GM23338 (cell line): Measurements from ENCODE around the gene EEA1. TPM values are rescaled to one million over a fixed set of nuclear protein-coding genes. Genes with fewer than 3 reads are reported as not detected.

Source experiments
- ATAC-seq: fragments of 200-7000 bp; cut with Tn5 transposase; 3 replicates; pipeline ENCODE4 v1.9.1; 2020
- DNase-seq: peaks from one replicate; pipeline ENCODE4 v3.0.0-alpha.2; 2015; ENCODE audit warnings: low spot score
- H2AFZ ChIP-seq: fragments of 200-600 bp; sonication (generic); 2 replicates; pipeline ENCODE4 v1.8.0; 2016; ENCODE audit warnings: antibody characterized with exemption, mild to moderate bottlenecking, moderate library complexity
- H3F3A ChIP-seq: fragments of 200-600 bp; sonication (generic); replicated peaks from 2 replicates; pipeline ENCODE4 v1.8.0; 2017; ENCODE audit warnings: antibody characterized with exemption, mixed run types, low read depth
- H3K27ac ChIP-seq: fragments of 200-600 bp; sonication (generic); 2 replicates; pipeline ENCODE4 v1.6.1; 2016; ENCODE audit warnings: low read depth
- H3K27me3 ChIP-seq: fragments of 200-600 bp; sonication (generic); 2 replicates; pipeline ENCODE4 v1.8.0; 2016; ENCODE audit warnings: mild to moderate bottlenecking, mixed run types, moderate library complexity; ENCODE audit not compliant: insufficient read depth
- H3K36me3 ChIP-seq: fragments of 200-600 bp; sonication (generic); 2 replicates; pipeline ENCODE4 v1.8.0; 2016; ENCODE audit warnings: mild to moderate bottlenecking; ENCODE audit not compliant: insufficient read depth
- H3K4me1 ChIP-seq: fragments of 200-600 bp; sonication (generic); 2 replicates; pipeline ENCODE4 v1.8.0; 2016; ENCODE audit warnings: mild to moderate bottlenecking, moderate library complexity; ENCODE audit not compliant: insufficient read depth
- H3K4me2 ChIP-seq: fragments of 200-600 bp; sonication (generic); 2 replicates; pipeline ENCODE4 v1.7.1; 2017; ENCODE audit warnings: mixed run types
- H3K4me3 ChIP-seq: fragments of 200-600 bp; sonication (generic); 2 replicates; pipeline ENCODE4 v1.6.1; 2016; ENCODE audit warnings: mixed run types
- H3K79me2 ChIP-seq: fragments of 200-600 bp; sonication (generic); replicated peaks from 2 replicates; pipeline ENCODE4 v1.8.0; 2017; ENCODE audit warnings: mild to moderate bottlenecking; ENCODE audit not compliant: insufficient read depth
- H3K9me2 ChIP-seq: fragments of 200-600 bp; sonication (generic); 2 replicates; pipeline ENCODE4 v1.8.0; 2017; ENCODE audit not compliant: insufficient read depth
- H4K20me1 ChIP-seq: fragments of 200-600 bp; sonication (generic); replicated peaks from 2 replicates; pipeline ENCODE4 v1.8.0; 2017; ENCODE audit warnings: mild to moderate bottlenecking; ENCODE audit not compliant: insufficient read depth
- H3K27ac Mint-ChIP-seq: 2 replicates; pipeline ENCODE4 v1.8.0; 2020; ENCODE audit warnings: inconsistent platforms, mild to moderate bottlenecking, moderate library complexity, mixed read lengths
- H3K27me3 Mint-ChIP-seq: 3 replicates; pipeline ENCODE4 v1.8.0; 2022; ENCODE audit warnings: low read depth, mild to moderate bottlenecking, moderate library complexity, mixed read lengths, inconsistent platforms; ENCODE audit not compliant: insufficient read depth, poor library complexity
- H3K36me3 Mint-ChIP-seq: 3 replicates; pipeline ENCODE4 v1.8.0; 2021; ENCODE audit warnings: low read depth, mild to moderate bottlenecking, inconsistent platforms, moderate library complexity, mixed read lengths
- H3K4me1 Mint-ChIP-seq: 3 replicates; pipeline ENCODE4 v1.8.0; 2020; ENCODE audit warnings: mild to moderate bottlenecking, inconsistent platforms, mixed read lengths
- H3K4me3 Mint-ChIP-seq: 3 replicates; pipeline ENCODE4 v1.8.0; 2021; ENCODE audit warnings: moderate library complexity, mild to moderate bottlenecking, inconsistent platforms, mixed read lengths
- H3K9me3 Mint-ChIP-seq: 3 replicates; pipeline ENCODE4 v1.8.0; 2020; ENCODE audit warnings: moderate library complexity, mild to moderate bottlenecking, inconsistent platforms, mixed read lengths
- CREB1 ChIP-seq: fragments of 250-450 bp; sonication (Bioruptor Pico); IDR thresholded peaks from 2 replicates; pipeline ENCODE4 v1.5.0; 2020; ENCODE audit warnings: low read depth, mild to moderate bottlenecking, moderate library complexity
- EZH2 ChIP-seq: fragments of 200-600 bp; sonication (generic); IDR thresholded peaks from one replicate; pipeline ENCODE4 v1.8.0; 2017; ENCODE audit warnings: antibody characterized with exemption, mild to moderate bottlenecking, low read depth; ENCODE audit not compliant: unreplicated experiment
- EZH2phosphoT487 ChIP-seq: fragments of 200-600 bp; sonication (generic); IDR thresholded peaks from one replicate; pipeline ENCODE4 v1.8.1; 2018; ENCODE audit warnings: antibody characterized with exemption; ENCODE audit not compliant: unreplicated experiment
- POLR2AphosphoS5 ChIP-seq: IDR thresholded peaks from 2 replicates; pipeline ENCODE4 v1.6.1; 2016; ENCODE audit warnings: antibody characterized with exemption, low read depth
- STAT1 ChIP-seq: IDR thresholded peaks from one replicate; pipeline ENCODE4 v1.6.1; 2016; ENCODE audit warnings: antibody characterized with exemption; ENCODE audit not compliant: unreplicated experiment
- ZNF114 ChIP-seq: fragments of 250-450 bp; sonication (Bioruptor Pico); IDR thresholded peaks from 2 replicates; pipeline ENCODE4 v1.5.0; 2020; ENCODE audit warnings: mild to moderate bottlenecking, moderate library complexity
- polyA plus RNA-seq: library from polyadenylated mRNA; unstranded; fragments of >200 nt; fragmentation: Nextera tagmentation; extraction: Ambion mirVana; gene quantifications from 2 replicates; pipeline ENCODE4 v1.2.1, GENCODE V29; 2016
- total RNA-seq: library from RNA; depleted of rRNA; stranded (reverse); fragments of >200 nt; shearing (Covaris generic); gene quantifications from 2 replicates; pipeline ENCODE4 v1.2.3, GENCODE V29; 2014
- TF ChIP-seq, protein P1 (sequence below): IDR thresholded peaks from 2 replicates; pipeline ENCODE4 v1.6.1; 2016; ENCODE audit warnings: antibody characterized with exemption
- TF ChIP-seq, protein P2 (sequence below): fragments of 250-450 bp; sonication (Bioruptor Pico); IDR thresholded peaks from 2 replicates; pipeline ENCODE4 v1.5.0; 2020; ENCODE audit warnings: mild to moderate bottlenecking, moderate library complexity

EEA1 gene
- total and polyA plus RNA-seq, 2 experiments from 2014 or later = 10.0 to 41.1 TPM

DNA sequence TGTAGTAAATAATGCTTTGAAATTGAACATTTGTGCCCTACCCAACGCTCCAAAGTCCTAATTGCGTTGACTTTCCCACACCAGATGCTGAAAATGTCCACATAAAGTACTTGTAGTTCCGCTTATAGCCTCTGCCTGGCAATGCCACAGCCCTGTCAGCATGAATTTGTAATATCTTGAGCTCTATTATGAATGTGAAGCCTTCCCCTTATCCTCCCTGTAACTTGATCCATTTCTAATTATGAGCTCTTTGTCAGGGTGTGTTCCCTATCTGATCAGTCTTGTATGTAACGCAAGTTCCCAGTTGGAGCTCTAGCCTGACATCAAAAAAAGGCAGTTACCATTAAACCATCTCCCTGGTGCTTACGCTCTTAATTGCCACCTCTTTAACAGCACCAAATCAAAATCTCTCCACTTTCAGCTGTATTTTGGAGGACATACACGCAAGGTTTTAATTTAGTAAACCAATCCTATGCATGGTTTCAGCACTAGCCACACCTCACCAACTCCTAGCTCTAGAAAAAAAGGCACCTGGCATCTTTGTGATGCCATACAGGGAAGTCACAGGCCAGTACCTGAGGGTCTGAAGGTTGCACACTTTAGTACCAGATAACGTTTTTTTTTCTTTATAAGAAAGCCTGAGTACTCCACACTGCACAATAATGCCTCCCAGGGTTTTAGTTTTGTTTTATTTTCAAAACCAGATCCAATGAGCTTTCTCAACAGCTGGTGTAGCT lies 69.3 kb downstream of the EEA1 start:
- H3K36me3 ChIP-seq = no peaks in the 10 kb centered on the region
- Mint-ChIP-seq H3K4me1 (no peaks in the 10 kb centered on the region; the same call in 1 of the 3 replicates), H3K27ac (peak overlapping the region; percentile 4; the same call in 1 of the 2 replicates)

More for the DNA sequence above, 69.3 kb downstream of the EEA1 start:
- Histone ChIP-seq H3K4me3 (no peak overlapping the region), H3K79me2 (no peaks in the 10 kb centered on the region), H3K4me2 (no peak overlapping the region), H3K27me3 (no peaks in the 10 kb centered on the region), H3F3A (no peaks in the 10 kb centered on the region), H3K4me1 (no peaks in the 10 kb centered on the region), H2AFZ (no peak overlapping the region), H4K20me1 (no peaks in the 10 kb centered on the region), H3K9me2 (peaks cover 5% of the 10 kb centered on the region; the same call in 1 of the 2 replicates), H3K27ac (no peak overlapping the region)
- TF ChIP-seq ZNF114 (no peak), EZH2 (no peak), POLR2AphosphoS5 (no peak), CREB1 (no peak), STAT1 (no peak), EZH2phosphoT487 (no peak)
- TF ChIP-seq, protein P1, sequence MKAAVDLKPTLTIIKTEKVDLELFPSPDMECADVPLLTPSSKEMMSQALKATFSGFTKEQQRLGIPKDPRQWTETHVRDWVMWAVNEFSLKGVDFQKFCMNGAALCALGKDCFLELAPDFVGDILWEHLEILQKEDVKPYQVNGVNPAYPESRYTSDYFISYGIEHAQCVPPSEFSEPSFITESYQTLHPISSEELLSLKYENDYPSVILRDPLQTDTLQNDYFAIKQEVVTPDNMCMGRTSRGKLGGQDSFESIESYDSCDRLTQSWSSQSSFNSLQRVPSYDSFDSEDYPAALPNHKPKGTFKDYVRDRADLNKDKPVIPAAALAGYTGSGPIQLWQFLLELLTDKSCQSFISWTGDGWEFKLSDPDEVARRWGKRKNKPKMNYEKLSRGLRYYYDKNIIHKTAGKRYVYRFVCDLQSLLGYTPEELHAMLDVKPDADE = no peak
- TF ChIP-seq, protein P2, sequence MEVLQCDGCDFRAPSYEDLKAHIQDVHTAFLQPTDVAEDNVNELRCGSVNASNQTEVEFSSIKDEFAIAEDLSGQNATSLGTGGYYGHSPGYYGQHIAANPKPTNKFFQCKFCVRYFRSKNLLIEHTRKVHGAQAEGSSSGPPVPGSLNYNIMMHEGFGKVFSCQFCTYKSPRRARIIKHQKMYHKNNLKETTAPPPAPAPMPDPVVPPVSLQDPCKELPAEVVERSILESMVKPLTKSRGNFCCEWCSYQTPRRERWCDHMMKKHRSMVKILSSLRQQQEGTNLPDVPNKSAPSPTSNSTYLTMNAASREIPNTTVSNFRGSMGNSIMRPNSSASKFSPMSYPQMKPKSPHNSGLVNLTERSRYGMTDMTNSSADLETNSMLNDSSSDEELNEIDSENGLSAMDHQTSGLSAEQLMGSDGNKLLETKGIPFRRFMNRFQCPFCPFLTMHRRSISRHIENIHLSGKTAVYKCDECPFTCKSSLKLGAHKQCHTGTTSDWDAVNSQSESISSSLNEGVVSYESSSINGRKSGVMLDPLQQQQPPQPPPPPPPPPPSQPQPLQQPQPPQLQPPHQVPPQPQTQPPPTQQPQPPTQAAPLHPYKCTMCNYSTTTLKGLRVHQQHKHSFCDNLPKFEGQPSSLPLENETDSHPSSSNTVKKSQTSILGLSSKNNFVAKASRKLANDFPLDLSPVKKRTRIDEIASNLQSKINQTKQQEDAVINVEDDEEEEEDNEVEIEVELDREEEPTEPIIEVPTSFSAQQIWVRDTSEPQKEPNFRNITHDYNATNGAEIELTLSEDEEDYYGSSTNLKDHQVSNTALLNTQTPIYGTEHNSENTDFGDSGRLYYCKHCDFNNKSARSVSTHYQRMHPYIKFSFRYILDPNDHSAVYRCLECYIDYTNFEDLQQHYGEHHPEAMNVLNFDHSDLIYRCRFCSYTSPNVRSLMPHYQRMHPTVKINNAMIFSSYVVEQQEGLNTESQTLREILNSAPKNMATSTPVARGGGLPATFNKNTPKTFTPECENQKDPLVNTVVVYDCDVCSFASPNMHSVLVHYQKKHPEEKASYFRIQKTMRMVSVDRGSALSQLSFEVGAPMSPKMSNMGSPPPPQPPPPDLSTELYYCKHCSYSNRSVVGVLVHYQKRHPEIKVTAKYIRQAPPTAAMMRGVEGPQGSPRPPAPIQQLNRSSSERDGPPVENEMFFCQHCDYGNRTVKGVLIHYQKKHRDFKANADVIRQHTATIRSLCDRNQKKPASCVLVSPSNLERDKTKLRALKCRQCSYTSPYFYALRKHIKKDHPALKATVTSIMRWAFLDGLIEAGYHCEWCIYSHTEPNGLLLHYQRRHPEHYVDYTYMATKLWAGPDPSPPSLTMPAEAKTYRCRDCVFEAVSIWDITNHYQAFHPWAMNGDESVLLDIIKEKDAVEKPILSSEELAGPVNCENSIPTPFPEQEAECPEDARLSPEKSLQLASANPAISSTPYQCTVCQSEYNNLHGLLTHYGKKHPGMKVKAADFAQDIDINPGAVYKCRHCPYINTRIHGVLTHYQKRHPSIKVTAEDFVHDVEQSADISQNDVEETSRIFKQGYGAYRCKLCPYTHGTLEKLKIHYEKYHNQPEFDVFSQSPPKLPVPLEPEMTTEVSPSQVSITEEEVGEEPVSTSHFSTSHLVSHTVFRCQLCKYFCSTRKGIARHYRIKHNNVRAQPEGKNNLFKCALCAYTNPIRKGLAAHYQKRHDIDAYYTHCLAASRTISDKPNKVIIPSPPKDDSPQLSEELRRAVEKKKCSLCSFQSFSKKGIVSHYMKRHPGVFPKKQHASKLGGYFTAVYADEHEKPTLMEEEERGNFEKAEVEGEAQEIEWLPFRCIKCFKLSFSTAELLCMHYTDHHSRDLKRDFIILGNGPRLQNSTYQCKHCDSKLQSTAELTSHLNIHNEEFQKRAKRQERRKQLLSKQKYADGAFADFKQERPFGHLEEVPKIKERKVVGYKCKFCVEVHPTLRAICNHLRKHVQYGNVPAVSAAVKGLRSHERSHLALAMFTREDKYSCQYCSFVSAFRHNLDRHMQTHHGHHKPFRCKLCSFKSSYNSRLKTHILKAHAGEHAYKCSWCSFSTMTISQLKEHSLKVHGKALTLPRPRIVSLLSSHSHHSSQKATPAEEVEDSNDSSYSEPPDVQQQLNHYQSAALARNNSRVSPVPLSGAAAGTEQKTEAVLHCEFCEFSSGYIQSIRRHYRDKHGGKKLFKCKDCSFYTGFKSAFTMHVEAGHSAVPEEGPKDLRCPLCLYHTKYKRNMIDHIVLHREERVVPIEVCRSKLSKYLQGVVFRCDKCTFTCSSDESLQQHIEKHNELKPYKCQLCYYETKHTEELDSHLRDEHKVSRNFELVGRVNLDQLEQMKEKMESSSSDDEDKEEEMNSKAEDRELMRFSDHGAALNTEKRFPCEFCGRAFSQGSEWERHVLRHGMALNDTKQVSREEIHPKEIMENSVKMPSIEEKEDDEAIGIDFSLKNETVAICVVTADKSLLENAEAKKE (CRISPR knock-in tag) = no peak
- ATAC-seq (no peak), DNase-seq (no peak)
- Mint-ChIP-seq H3K27me3 (no peaks in the 10 kb centered on the region), H3K36me3 (peaks cover 11% of the 10 kb centered on the region), H3K9me3 (no peaks in the 10 kb centered on the region), H3K4me3 (no peak overlapping the region)
